ENCODE data around the gene NHLRC4.

NHLRC4 gene

DNA sequence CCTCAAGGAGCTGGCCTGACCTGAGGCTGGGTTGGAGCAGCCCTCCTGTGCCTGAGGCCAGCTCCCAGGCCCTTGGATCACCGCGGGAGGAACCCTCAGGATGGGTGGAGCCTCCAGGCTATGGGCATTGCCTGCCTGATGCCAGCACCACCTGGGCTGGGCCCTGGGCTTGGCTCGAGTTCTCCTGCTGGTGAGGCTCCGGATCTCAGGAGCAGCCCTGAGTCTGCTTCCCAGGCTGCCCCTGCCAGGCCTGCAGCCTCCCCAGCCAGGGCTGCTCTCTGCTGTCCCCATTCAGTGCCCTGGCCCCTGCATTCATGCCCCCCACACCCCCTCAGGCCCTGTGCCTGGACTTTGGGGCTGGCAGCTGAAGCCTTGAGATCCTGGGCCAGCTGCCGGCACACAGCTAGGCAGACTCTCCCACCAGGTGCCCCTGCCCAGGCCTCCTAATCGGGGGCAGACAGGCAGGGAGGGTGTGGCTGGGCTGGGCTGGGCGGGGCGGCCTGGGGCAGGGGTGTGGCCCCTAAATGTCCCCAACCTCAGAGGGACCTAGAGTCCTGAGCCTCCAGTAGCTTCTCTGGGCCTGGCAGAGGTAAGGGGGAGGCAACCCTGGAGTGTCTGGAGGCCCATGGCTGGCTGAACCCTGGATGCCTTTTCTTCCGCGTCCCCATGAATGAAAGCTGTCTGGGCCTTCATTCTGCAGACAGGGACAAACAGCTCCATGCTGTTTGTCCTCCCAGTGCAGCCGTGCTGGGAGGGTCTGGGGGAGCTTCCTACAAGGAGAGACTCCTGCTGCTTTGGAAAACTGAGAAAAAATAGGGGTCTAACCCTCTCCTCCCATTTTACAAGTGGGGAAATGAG is 1.8 kb downstream of the NHLRC4 start:
- DNase-seq: no peak

DNA sequence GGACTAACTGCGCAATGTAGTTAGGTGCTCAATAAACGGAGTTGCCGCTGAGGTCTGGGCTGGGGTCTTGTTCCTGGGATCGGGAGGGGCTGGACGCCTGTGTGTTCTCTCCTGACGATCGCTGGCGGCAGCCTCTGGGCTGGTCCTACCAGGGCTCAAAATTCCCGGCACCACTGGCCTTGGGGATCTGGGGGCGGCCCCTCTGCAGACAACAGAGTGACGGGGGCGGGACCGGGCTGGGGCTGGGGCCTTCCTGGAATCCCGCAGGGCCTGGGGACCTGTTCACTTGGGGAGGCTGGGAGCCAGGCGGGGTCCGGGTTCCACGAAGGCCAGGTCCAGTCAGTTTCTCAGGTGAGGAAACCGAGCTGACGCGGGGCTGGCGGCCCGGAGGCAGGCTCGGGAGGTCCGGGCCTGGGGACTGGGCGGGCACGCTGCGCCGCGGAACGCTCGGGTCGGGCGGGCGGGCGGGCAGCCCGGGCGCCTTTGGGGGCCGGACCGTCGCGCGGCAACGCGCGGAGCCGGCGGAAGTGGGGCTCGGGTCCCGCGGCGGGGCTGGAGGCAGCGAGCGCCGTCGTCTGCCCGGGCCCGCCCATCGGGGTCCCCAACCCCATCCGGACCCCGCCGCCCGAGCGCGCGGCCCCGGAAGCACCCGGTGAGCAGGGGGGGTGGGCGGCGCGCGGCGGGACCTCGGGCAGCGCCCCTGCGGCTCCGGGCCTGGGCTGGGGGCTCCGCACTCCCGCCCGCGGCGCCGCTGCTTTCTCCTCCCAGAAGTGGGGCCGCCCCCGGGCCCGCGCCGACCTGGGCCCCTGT is 2.8 kb downstream of the NHLRC4 start, which contains the start of gene PIGQ:
TSS of gene PIGQ (plus strand) at position 524 of the 810 bp plus-strand sequence. CDS start 4,107 bp downstream, outside the sequence.
- peak; percentile 63 for DNase-seq

DNA sequence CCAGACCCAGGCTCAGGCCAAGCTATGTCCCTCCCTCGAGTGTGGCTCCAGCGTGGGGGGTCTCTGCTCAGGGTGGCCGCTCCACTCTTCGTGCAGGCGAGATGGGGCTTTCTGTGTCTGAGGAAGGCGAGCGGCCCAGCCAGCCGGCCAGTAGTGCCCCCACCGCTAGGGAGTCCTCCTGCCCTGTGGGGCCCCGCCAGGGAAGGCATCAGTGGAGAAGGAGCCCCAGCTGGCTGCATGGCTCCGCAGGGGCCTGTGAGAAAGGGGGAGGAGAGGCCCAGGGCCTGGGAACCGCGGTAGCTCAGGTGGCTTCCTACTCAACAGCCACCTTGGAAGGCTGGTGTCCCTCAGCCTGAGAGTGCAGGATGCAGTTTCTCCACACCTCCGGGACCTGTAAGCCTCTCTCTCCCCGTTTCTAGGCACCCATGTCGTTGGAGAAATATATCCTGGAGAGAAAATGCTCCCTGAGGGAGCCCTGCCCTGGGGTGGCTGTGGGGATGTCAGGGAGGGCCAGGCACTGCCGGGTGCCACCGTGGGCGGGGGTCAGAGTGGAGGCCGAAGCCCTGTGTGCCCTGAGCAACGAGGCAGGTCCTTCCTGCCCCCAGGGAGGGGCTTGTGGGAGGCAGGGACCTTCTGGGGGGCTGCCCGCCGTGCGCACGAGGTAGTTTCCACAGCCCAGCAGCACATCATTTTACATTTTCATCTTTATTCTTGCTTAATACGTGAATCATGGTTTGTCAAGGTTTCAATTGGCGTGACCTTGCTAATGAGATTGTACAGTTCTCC is 6.3 kb downstream of the NHLRC4 start:
- DNase-seq: no peak

DNA sequence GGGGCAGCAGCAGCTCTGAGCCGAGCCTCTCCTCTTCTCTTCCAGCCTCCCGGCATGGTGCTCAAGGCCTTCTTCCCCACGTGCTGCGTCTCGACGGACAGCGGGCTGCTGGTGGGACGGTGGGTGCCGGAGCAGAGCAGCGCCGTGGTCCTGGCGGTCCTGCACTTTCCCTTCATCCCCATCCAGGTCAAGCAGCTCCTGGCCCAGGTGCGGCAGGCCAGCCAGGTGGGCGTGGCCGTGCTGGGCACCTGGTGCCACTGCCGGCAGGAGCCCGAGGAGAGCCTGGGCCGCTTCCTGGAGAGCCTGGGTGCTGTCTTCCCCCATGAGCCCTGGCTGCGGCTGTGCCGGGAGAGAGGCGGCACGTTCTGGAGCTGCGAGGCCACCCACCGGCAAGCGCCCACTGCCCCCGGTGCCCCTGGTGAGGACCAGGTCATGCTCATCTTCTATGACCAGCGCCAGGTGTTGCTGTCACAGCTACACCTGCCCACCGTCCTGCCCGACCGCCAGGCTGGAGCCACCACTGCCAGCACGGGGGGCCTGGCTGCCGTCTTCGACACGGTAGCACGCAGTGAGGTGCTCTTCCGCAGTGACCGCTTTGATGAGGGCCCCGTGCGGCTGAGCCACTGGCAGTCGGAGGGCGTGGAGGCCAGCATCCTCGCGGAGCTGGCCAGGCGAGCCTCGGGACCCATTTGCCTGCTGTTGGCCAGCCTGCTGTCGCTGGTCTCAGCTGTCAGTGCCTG is 7.4 kb downstream of the NHLRC4 start:
- no peak for DNase-seq

DNA sequence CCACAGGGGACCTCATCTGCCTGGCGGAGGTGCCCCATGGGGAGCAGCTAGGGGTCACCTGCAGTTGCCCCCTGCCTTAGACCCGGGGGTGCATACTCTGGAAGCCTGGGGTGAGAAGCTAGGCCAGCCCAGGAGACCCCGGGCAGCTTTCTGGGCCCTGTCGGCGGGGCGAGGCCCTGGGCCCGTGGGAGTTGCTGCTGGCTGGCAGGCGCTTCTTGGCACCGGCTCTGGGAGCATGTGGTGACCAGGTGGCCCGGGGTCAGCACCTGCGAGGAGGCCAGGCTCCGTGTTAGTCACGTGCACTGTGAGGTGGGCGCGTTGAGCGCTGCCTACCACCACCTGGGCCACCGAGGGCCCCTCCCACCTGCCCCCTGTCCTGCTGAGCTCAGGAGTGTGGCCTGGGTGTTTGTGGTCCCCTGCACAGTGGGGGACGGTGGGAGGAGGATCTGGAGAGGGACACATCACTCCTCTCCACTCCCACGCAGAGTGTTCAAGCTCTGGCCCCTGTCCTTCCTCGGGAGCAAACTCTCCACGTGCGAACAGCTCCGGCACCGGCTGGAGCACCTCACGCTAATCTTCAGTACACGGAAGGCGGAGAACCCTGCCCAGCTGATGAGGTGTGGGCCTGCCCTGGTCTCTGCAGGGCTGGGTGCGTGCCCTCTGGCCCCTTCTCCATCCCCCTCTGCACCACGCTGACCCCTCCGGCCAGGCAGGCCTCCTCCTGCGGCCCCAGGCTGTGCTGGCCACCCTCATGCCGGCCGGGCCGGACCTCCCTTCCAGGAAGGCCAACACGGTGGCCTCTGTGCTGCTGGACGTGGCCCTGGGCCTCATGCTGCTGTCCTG is 8.8 kb downstream of the NHLRC4 start:
- no peak for DNase-seq

- DNase-seq: no peak
These were observed 9.5 kb downstream of the NHLRC4 start for GRCh38 chr16:576197-576822.

DNA sequence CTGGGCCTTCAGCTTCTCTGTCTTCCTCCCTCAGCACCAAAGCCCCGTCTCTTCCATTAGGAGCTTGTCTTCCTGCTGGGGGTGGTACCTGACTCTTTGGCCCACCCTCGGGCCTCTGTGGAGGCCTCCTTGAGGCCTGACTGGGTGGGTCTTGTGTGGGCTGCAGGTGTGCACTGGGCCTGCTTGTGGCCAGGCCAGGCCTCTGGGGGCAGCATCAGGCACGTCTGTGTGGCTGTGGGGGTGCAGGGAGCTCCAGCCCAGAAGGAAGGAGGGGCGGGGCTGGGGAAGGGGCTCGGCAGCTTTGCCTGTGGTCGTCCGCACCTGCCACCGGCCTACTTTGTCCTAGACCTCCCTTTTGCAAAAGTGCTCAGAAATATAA is 10.0 kb downstream of the NHLRC4 start:
- no peak for DNase-seq

DNA sequence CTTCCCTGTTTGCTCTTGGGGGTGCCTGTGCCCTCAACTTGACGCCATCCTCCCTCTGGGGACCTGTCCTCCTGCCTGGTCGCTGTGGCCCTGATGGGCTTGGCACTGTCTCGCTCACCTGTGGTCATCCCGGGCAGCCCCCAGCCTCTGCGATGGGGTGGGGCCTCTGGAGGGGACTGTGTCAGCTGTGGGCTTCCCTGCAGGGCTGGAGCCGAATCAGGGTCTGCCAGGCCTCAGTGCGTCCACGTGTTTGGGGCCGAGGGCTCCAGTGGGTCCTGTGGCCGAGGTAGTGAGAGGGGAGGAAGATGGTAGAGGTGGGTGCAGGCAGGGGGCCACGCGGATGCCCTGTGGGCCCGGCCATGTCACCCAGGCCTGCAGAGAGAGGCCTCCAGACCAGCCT is 11.0 kb downstream of the NHLRC4 start:
- DNase-seq: no peak

DNA sequence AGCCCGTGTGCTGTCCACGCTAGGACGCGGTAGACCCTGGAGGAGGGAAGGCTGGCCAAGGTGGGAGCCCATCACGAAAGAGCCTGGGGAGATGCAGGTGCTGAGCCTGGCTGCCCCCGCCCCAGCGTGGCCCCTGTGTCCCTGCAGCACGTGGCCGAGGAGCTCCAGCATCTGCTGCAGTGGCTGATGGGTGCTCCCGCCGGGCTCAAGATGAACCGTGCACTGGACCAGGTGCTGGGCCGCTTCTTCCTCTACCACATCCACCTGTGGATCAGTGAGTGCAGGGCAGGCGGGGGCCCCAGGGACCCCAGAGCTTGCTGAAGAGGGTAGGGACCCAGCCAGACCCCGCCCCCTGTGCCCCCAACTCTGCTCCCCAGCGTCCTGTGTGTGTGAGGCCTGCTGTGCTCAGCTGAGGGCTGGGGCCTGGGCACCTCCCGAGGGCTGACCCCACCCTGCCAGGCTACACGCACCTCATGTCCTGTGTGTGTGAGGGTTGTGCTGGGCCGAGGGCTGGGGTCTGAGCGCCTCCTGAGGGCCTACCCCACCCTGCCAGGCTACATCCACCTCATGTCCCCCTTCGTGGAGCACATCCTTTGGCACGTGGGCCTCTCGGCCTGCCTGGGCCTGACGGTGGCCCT is 11.5 kb downstream of the NHLRC4 start:
- DNase-seq: no peak

DNA sequence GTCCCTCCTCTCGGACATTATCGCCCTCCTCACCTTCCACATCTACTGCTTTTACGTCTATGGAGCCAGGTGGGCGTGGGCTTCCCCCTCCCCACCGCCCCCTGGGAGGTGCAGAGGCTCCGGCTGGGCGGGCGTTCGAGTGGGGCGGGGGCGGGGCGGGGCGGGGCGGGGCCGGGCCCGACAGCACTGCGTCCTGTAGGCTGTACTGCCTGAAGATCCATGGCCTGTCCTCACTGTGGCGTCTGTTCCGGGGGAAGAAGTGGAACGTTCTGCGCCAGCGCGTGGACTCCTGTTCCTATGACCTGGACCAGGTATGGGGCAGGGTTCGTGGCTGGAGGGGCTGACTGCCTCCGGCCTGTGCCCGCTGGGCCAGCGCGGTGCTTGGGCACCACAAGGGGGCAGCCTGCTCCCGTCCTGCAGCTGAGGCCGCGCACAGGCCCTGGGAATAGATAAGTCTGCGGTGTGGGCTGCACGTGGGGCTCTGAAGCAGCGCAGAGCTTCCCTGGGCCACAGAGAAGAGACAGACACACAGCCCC is 12.1 kb downstream of the NHLRC4 start:
- DNase-seq: peak; percentile 73

DNA sequence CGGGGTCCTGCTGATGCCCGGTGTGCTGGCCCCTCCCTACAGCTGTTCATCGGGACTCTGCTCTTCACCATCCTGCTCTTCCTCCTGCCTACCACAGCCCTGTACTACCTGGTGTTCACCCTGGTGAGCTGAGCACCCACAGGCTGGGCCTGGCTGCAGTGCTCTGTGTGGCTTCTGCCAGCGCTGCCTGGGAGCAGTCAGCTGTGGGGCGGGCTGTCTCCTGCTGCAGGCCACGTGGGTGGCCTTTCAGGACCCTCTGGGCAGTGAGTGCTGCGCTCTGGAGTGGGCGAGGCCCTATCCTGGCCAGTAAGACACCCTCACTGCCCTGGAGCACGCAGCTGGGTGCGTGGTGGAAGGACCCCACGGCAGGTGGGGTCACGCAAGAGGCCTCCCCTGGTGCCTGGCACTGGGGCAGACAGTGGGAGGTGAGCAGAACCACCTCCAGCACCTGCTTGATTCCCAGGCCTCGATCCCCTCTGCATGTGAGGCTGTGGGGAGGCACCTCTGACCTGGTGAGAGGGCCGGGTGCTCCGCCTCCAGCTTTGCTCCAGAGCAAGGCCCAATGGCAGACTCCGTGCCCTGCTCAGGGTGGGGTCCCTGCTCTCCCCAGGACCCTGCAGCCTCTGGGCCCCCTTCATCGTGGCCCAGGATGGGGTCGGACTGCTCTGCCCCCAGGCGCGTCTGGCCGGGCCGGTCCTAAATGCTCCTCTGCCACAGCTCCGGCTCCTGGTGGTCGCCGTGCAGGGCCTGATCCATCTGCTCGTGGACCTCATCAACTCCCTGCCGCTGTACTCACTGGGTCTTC is 13.5 kb downstream of the NHLRC4 start:
- DNase-seq: no peak

DNA sequence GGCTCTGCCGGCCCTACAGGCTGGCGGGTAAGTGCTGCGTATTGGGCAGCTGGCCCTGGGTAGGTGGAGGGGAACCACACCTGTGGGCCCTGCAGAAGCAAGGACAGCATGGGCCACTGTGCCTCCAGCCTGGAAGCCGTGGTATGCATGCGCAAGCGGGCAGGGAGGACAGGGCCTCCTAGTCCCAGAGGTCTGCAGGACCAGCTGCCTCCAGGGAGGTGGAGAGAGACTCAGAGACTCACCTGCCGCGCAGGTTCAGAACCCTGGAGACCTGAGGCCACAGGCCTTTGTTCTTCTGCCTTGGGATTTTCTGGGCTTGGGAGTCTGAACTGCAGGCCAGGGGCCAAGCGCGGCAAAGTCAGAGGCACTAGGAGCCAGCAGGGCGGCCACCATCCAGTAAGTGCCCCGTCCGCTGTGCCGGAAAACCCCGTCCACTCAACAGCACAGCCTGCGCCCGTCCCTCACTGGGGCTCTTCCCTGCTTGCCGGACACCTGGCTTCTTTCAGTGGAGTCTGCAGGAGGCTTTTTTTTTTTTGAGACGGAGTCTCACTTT is 14.2 kb downstream of the NHLRC4 start:
- DNase-seq: no peak

DNA sequence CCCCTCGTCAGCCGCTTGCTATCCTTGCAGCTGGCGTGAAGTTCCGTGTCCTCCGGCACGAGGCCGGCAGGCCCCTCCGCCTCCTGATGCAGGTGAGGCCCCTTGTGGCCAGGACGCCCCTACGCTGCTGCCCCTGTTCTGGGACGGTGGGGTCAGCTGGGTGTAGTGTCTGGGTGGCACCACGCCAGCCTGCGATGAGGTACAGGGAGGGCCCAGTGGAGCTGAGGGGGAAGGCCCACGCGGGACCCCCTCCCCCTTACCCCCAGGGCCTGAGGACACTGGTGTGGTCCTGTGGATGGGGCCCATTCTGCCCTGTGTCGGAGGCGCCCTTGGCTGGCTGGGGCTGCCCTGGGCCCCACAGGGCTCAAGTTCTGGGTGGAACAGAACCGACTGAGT is 15.4 kb downstream of the NHLRC4 start:
- no peak for DNase-seq

DNA sequence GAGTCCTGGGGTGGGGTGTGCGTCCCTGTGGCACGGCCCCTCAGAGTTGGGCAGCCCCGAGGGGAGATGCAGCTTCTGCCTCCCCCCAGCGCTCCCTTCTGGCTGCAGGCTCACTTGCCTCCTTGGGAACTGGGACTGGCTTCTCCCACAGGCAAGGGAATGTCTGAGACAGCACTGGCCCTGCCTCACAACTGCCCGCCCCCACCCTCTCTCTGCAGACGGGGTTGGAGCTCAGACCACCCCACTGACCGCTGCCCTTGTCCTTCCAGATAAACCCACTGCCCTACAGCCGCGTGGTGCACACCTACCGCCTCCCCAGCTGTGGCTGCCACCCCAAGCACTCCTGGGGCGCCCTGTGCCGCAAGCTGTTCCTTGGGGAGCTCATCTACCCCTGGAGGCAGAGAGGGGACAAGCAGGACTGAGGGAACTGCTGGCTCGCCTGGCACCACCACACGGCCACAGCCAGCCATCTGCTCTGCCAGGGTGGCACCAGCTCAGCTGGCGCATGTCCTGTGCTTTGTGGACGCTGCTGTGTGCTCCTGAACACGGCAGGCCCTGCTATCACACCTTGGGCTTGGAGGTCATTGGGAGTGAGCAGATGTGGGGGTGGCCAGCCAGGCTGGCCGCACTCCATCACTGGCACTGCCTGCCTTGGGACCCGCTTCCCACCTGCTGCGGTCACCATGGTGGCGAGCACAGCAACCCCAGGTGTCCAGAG is 16.0 kb downstream of the NHLRC4 start:
- no peak for DNase-seq

- DNase-seq: no peak
These were observed 16.6 kb downstream of the NHLRC4 start for GRCh38 chr16:583470-583814.

- DNase-seq: no peak
These were observed 17.2 kb downstream of the NHLRC4 start for GRCh38 chr16:583815-584591.

GRCh38 chr16:585351-585750 is 18.5 kb downstream of the NHLRC4 start:
- no peak for DNase-seq

Measured in stimulated activated CD4-positive, alpha-beta T cell treated with anti-CD3 and anti-CD28 coated beads, Interleukin-4, amount 100 ng/mL, for 24 hours (primary cell).